IMR-90 (cell line): Measurements from ENCODE around the gene TAL2.

Experiments used
- CEBPB ChIP-seq: IDR thresholded peaks from 2 replicates; pipeline ENCODE4 v1.6.1; 2012; ENCODE audit warnings: low read depth, low read length, improper control_type of control experiment
- POLR2A ChIP-seq: IDR thresholded peaks from 2 replicates; pipeline ENCODE4 v1.6.1; 2012; ENCODE audit warnings: mild to moderate bottlenecking, low read depth, low read length
- RCOR1 ChIP-seq: IDR thresholded peaks from 2 replicates; pipeline ENCODE4 v1.6.1; 2012; ENCODE audit warnings: mild to moderate bottlenecking, low read length, improper control_type of control experiment; ENCODE audit not compliant: insufficient replicate concordance
- USF2 ChIP-seq: fragments of 150-350 bp; IDR thresholded peaks from 2 replicates; pipeline ENCODE4 v1.6.1; 2017; ENCODE audit warnings: mild to moderate bottlenecking, antibody characterized with exemption, low read length, low read depth
- TF ChIP-seq, protein P1 (sequence below): conservative IDR thresholded peaks from 2 replicates; pipeline ENCODE4 v1.5.1; 2012; ENCODE audit warnings: mild to moderate bottlenecking, low read depth, low read length, improper control_type of control experiment

- TF ChIP-seq CEBPB (no peak), POLR2A (no peak), USF2 (no peak), RCOR1 (no peak)
- TF ChIP-seq, protein P1, sequence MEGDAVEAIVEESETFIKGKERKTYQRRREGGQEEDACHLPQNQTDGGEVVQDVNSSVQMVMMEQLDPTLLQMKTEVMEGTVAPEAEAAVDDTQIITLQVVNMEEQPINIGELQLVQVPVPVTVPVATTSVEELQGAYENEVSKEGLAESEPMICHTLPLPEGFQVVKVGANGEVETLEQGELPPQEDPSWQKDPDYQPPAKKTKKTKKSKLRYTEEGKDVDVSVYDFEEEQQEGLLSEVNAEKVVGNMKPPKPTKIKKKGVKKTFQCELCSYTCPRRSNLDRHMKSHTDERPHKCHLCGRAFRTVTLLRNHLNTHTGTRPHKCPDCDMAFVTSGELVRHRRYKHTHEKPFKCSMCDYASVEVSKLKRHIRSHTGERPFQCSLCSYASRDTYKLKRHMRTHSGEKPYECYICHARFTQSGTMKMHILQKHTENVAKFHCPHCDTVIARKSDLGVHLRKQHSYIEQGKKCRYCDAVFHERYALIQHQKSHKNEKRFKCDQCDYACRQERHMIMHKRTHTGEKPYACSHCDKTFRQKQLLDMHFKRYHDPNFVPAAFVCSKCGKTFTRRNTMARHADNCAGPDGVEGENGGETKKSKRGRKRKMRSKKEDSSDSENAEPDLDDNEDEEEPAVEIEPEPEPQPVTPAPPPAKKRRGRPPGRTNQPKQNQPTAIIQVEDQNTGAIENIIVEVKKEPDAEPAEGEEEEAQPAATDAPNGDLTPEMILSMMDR: no peak
Observed at GRCh38 chr9:105647595-105648349, 14.5 kb upstream of the TAL2 start.
